Liver (tissue), 9 donors: ENCODE results near the gene TYMP. TPM values are rescaled to one million over a fixed set of nuclear protein-coding genes. Genes with fewer than 3 reads are reported as not detected.

Experiments
- DNase-seq: peaks from one replicate; pipeline ENCODE4 v3.0.0-alpha.2; 2017; ENCODE audit warnings: low spot score
- H3K27ac ChIP-seq, 2 donors: one replicate each; pipeline ENCODE4 v1.7.0; 2013; ENCODE audit warnings: inconsistent platforms in 2 of 2, low read length in 2 of 2, control low read depth in 1 of 2, low read depth in 1 of 2, mild to moderate bottlenecking in 1 of 2
- H3K27me3 ChIP-seq, 4 donors: one replicate each; pipeline versions ENCODE4 v1.6.1 to v1.7.0; 2013; ENCODE audit warnings: low read length in 3 of 4, inconsistent platforms in 1 of 4, mild to moderate bottlenecking in 1 of 4, moderate library complexity in 1 of 4; ENCODE audit not compliant: control insufficient read depth in 4 of 4, insufficient read depth in 4 of 4
- H3K36me3 ChIP-seq, 4 donors: one replicate each; pipeline versions ENCODE4 v1.6.1 to v1.7.0; 2013; ENCODE audit warnings: low read length in 3 of 4, mild to moderate bottlenecking in 3 of 4, low read depth in 1 of 4, moderate library complexity in 1 of 4; ENCODE audit not compliant: control insufficient read depth in 4 of 4, insufficient read depth in 3 of 4
- H3K4me1 ChIP-seq, 4 donors: one replicate each; pipeline versions ENCODE4 v1.6.1 to v1.7.0; 2013; ENCODE audit warnings: low read length in 3 of 4, mild to moderate bottlenecking in 3 of 4, moderate library complexity in 1 of 4; ENCODE audit not compliant: control insufficient read depth in 4 of 4, insufficient read depth in 4 of 4
- H3K4me3 ChIP-seq, 3 donors: one replicate each; pipeline versions ENCODE4 v1.6.1 to v1.7.0; 2013; ENCODE audit warnings: low read length in 3 of 3, control low read depth in 1 of 3, low read depth in 1 of 3, mild to moderate bottlenecking in 1 of 3
- H3K9ac ChIP-seq, 2 donors: one replicate each; pipeline ENCODE4 v1.7.0; 2013; ENCODE audit warnings: low read length in 2 of 2, mild to moderate bottlenecking in 2 of 2, moderate library complexity in 2 of 2, control low read depth in 1 of 2, low read depth in 1 of 2
- H3K9me3 ChIP-seq, 4 donors: one replicate each; pipeline versions ENCODE4 v1.6.1 to v1.7.0; 2013; ENCODE audit warnings: low read length in 3 of 4; ENCODE audit not compliant: control insufficient read depth in 4 of 4
- EGR1 ChIP-seq, 2 donors: IDR thresholded peaks; 2 replicates each; pipeline ENCODE4 v1.6.1; 2016 to 2018; ENCODE audit warnings: antibody characterized with exemption in 2 of 2, low read depth in 2 of 2
- FOXA1 ChIP-seq: IDR thresholded peaks from 2 replicates; pipeline ENCODE4 v1.6.1; 2016; ENCODE audit warnings: antibody characterized with exemption
- FOXA2 ChIP-seq: IDR thresholded peaks from 2 replicates; pipeline ENCODE4 v1.6.1; 2016; ENCODE audit warnings: antibody characterized with exemption
- GABPA ChIP-seq, 2 donors: IDR thresholded peaks in 1 of 2; conservative IDR thresholded peaks in 1 of 2; 2 replicates each; pipeline ENCODE4 v1.6.1; 2016; ENCODE audit warnings: antibody characterized with exemption in 2 of 2, mild to moderate bottlenecking in 1 of 2, moderate library complexity in 1 of 2
- HNF4A ChIP-seq, 2 donors: conservative IDR thresholded peaks; 2 replicates each; pipeline ENCODE4 v1.6.1; 2016; ENCODE audit warnings: antibody characterized with exemption in 2 of 2, mild to moderate bottlenecking in 2 of 2
- HNF4G ChIP-seq: IDR thresholded peaks from 2 replicates; pipeline ENCODE4 v1.6.1; 2016; ENCODE audit warnings: antibody characterized with exemption
- JUND ChIP-seq, 2 donors: IDR thresholded peaks; 2 replicates each; pipeline ENCODE4 v1.6.1; 2016; ENCODE audit warnings: antibody characterized with exemption in 2 of 2
- NR2F2 ChIP-seq: IDR thresholded peaks from 2 replicates; pipeline ENCODE4 v1.6.1; 2016; ENCODE audit warnings: antibody characterized with exemption
- RAD21 ChIP-seq, 2 donors: IDR thresholded peaks; 2 replicates each; pipeline ENCODE4 v1.6.1; 2016; ENCODE audit warnings: antibody characterized with exemption in 2 of 2, mild to moderate bottlenecking in 2 of 2
- RXRA ChIP-seq, 2 donors: IDR thresholded peaks; 2 replicates each; pipeline ENCODE4 v1.6.1; 2017 to 2018; ENCODE audit warnings: antibody characterized with exemption in 2 of 2, mild to moderate bottlenecking in 1 of 2
- SP1 ChIP-seq: IDR thresholded peaks from 2 replicates; pipeline ENCODE4 v1.6.1; 2018; ENCODE audit warnings: antibody characterized with exemption, mild to moderate bottlenecking
- TAF1 ChIP-seq: conservative IDR thresholded peaks from 2 replicates; pipeline ENCODE4 v1.6.1; 2016; ENCODE audit warnings: antibody characterized with exemption, mild to moderate bottlenecking
- YY1 ChIP-seq: IDR thresholded peaks from 2 replicates; pipeline ENCODE4 v1.6.1; 2016; ENCODE audit warnings: antibody characterized with exemption, mild to moderate bottlenecking
- WGBS: extraction: QIAGEN DNeasy Blood & Tissue Kit; methylation state at CpG from one replicate; pipeline ENCODE4 v1.1.7; 2013; 5-methylcytosine and 5-hydroxymethylcytosine counted together
- polyA plus RNA-seq, 2 donors: library from polyadenylated mRNA; stranded (reverse) in 1 of 2; unstranded in 1 of 2; fragments of 200-250 nt in 1 of 2; fragments of >200 nt in 1 of 2; fragmentation: Nextera tagmentation in 1 of 2; extraction: Ambion mirVana in 1 of 2; gene quantifications; one replicate each; pipeline versions ENCODE4 v1.2.1 to v1.2.3, GENCODE V29; 2013 to 2015
- total RNA-seq, 2 donors: library from RNA; depleted of rRNA; stranded (reverse); fragments of >200 nt; gene quantifications; one replicate each; pipeline ENCODE4 v1.2.3, GENCODE V29; 2014
- TF ChIP-seq, protein P1 (sequence below): fragments of 150-350 bp; IDR thresholded peaks from 2 replicates; pipeline ENCODE4 v1.5.1; 2017; ENCODE audit warnings: improper control_type of control experiment, low read depth, low read length; ENCODE audit not compliant: missing input control
- TF ChIP-seq, protein P2 (sequence below): IDR thresholded peaks from 2 replicates; pipeline ENCODE4 v1.6.1; 2016; ENCODE audit warnings: antibody characterized with exemption
- TF ChIP-seq, protein P3 (sequence below): IDR thresholded peaks from 2 replicates; pipeline ENCODE4 v1.6.1; 2016; ENCODE audit warnings: antibody characterized with exemption
- TF ChIP-seq, protein P4 (sequence below): IDR thresholded peaks from 2 replicates; pipeline ENCODE4 v1.6.1; 2016; ENCODE audit warnings: antibody characterized with exemption, mild to moderate bottlenecking
- TF ChIP-seq, protein P5 (sequence below): IDR thresholded peaks from 2 replicates; pipeline ENCODE4 v1.6.1; 2016; ENCODE audit warnings: antibody characterized with exemption
- donor health status: healthy.
- donor health status: healthy.
- donor health status: healthy.
- donor health status: healthy.
- donor health status: healthy.

Gene TYMP
- total and polyA plus RNA-seq, 4 donors: 34.0 to 109 (median 65.5) TPM

DNA sequence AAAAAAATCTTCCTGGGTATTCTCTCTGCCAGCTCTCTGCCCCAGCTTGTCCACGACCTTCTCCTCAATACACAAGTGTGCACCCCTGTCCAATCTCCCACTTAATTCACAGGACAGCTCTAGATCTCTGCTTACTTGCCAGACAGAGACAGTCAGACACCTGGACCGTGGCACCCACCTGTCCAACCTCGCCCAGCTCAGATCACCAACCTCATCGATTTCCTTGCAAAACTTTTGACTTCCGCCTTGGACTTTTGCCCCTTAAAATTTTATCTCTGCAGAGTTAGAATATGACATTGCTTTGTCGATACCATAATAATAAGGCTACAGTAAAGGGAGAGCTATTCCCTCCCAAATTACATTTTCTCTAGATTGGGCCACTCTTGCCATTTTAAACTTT lies 32.7 kb downstream of the TYMP start:
- Histone ChIP-seq H3K4me1 (peaks cover 2 to 15% (median 13%) of the 10 kb centered on the region in 4 donors), H3K27ac (no peak overlapping the region), H3K36me3 (no peaks in the 10 kb centered on the region), H3K27me3 (no peaks in the 10 kb centered on the region), H3K9me3 (no peaks in the 10 kb centered on the region), H3K4me3 (no peak overlapping the region), H3K9ac (no peak overlapping the region)
- no peak for DNase-seq
- 71% methylated on average over 6 of the region's 6 CpGs for WGBS
- TF ChIP-seq HNF4A (conservative IDR thresholded peaks at IDR 0.05) (no peak), GABPA (IDR thresholded peaks at IDR 0.05 in 1 of 2, conservative IDR thresholded peaks at IDR 0.05 in 1 of 2) (no peak), TAF1 (no peak), FOXA1 (no peak), SP1 (no peak), JUND (IDR thresholded peaks at IDR 0.05) (no peak), RXRA (IDR thresholded peaks at IDR 0.05) (no peak)
- TF ChIP-seq, protein P1, sequence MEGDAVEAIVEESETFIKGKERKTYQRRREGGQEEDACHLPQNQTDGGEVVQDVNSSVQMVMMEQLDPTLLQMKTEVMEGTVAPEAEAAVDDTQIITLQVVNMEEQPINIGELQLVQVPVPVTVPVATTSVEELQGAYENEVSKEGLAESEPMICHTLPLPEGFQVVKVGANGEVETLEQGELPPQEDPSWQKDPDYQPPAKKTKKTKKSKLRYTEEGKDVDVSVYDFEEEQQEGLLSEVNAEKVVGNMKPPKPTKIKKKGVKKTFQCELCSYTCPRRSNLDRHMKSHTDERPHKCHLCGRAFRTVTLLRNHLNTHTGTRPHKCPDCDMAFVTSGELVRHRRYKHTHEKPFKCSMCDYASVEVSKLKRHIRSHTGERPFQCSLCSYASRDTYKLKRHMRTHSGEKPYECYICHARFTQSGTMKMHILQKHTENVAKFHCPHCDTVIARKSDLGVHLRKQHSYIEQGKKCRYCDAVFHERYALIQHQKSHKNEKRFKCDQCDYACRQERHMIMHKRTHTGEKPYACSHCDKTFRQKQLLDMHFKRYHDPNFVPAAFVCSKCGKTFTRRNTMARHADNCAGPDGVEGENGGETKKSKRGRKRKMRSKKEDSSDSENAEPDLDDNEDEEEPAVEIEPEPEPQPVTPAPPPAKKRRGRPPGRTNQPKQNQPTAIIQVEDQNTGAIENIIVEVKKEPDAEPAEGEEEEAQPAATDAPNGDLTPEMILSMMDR: no peak
- TF ChIP-seq, protein P2, sequence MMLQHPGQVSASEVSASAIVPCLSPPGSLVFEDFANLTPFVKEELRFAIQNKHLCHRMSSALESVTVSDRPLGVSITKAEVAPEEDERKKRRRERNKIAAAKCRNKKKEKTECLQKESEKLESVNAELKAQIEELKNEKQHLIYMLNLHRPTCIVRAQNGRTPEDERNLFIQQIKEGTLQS: no peak

DNA sequence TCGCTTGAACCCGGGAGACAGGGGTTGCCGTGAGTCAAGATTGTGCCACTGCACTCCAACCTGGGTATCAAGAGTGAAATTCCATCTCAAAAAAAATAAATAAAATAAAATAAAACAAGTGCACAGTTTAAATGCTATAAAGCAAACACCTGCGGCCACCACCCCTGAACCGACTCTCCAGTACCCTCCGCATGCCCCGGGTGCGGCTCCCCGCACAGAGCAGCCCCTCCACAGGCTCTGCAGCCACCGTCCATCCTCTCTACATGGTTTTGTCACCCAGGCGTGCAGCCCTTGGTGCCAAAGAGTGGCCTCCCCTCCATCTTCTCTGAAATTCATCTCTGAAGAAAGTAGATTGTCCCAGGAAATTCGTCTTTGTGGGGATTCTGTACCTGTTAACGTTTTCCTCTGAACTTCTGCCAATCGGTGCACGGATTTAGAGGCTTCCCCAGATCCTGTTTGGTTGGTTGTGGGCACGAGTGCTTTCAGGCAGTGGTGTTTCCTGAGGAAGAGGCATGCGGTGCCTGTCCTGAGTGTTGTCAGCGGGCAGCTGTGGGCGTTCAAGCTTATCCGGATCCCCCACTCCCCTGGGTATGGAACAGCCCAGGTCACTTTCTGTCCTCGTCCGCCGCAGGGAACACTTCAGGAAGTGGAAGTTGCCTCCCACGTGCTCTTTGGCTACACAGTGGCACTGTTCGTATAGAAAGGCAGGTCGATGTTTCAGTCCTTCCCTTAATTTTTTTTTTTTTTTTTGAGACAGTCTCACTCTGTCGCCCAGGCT lies 39.1 kb downstream of the TYMP start:
- Histone ChIP-seq H3K4me1 (peaks cover 0 to 3% (median under 1%) of the 10 kb centered on the region in 4 donors), H3K36me3 (no peaks in the 10 kb centered on the region), H3K9me3 (no peaks in the 10 kb centered on the region), H3K4me3 (no peak overlapping the region), H3K27me3 (no peaks in the 10 kb centered on the region), H3K9ac (no peak overlapping the region), H3K27ac (no peak overlapping the region)
- DNase-seq: no peak
- WGBS: 70% methylated on average over 27 of the region's 27 CpGs
- TF ChIP-seq RXRA (IDR thresholded peaks at IDR 0.05) (no peak), SP1 (no peak), FOXA1 (no peak), HNF4A (conservative IDR thresholded peaks at IDR 0.05) (no peak), TAF1 (no peak), JUND (IDR thresholded peaks at IDR 0.05) (no peak), HNF4G (no peak), RAD21 (IDR thresholded peaks at IDR 0.05) (no peak), FOXA2 (no peak), EGR1 (IDR thresholded peaks at IDR 0.05; ENCODE audit: low read depth in 2 of 2) (no peak), YY1 (no peak), GABPA (IDR thresholded peaks at IDR 0.05 in 1 of 2, conservative IDR thresholded peaks at IDR 0.05 in 1 of 2) (no peak), NR2F2 (no peak)
- TF ChIP-seq, protein P3, sequence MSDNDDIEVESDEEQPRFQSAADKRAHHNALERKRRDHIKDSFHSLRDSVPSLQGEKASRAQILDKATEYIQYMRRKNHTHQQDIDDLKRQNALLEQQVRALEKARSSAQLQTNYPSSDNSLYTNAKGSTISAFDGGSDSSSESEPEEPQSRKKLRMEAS: no peak
- TF ChIP-seq, protein P4, sequence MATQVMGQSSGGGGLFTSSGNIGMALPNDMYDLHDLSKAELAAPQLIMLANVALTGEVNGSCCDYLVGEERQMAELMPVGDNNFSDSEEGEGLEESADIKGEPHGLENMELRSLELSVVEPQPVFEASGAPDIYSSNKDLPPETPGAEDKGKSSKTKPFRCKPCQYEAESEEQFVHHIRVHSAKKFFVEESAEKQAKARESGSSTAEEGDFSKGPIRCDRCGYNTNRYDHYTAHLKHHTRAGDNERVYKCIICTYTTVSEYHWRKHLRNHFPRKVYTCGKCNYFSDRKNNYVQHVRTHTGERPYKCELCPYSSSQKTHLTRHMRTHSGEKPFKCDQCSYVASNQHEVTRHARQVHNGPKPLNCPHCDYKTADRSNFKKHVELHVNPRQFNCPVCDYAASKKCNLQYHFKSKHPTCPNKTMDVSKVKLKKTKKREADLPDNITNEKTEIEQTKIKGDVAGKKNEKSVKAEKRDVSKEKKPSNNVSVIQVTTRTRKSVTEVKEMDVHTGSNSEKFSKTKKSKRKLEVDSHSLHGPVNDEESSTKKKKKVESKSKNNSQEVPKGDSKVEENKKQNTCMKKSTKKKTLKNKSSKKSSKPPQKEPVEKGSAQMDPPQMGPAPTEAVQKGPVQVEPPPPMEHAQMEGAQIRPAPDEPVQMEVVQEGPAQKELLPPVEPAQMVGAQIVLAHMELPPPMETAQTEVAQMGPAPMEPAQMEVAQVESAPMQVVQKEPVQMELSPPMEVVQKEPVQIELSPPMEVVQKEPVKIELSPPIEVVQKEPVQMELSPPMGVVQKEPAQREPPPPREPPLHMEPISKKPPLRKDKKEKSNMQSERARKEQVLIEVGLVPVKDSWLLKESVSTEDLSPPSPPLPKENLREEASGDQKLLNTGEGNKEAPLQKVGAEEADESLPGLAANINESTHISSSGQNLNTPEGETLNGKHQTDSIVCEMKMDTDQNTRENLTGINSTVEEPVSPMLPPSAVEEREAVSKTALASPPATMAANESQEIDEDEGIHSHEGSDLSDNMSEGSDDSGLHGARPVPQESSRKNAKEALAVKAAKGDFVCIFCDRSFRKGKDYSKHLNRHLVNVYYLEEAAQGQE: no peak
- TF ChIP-seq, protein P1: no peak
- TF ChIP-seq, protein P2: no peak
- TF ChIP-seq, protein P5, sequence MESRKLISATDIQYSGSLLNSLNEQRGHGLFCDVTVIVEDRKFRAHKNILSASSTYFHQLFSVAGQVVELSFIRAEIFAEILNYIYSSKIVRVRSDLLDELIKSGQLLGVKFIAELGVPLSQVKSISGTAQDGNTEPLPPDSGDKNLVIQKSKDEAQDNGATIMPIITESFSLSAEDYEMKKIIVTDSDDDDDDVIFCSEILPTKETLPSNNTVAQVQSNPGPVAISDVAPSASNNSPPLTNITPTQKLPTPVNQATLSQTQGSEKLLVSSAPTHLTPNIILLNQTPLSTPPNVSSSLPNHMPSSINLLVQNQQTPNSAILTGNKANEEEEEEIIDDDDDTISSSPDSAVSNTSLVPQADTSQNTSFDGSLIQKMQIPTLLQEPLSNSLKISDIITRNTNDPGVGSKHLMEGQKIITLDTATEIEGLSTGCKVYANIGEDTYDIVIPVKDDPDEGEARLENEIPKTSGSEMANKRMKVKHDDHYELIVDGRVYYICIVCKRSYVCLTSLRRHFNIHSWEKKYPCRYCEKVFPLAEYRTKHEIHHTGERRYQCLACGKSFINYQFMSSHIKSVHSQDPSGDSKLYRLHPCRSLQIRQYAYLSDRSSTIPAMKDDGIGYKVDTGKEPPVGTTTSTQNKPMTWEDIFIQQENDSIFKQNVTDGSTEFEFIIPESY: no peak
